ENCODE results near the gene PDE1A.

PDE1A gene

GRCh38 chr2:182128821-182129707 lies 297.8 kb downstream of the PDE1A start:
- no peak for DNase-seq (ENCODE audit: low read depth)

DNA sequence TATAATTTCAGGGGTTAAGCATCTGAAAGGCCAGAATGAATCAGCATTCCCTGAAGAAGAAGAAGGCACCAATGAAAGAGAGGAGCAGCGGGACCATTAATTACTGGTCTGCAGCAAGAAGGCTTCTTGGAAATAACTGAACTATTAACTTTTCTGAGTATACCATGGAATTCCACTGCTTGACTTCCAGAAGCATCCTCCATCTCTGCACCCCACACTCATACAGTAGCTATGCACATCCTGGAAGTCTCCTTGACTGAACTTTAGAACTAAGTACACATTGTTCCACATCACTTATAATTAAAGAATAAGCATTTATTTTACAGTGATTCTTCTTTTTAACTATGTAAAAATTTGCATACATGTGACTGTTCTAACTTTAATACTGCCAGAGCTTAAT lies 309.6 kb downstream of the PDE1A start:
- DNase-seq (ENCODE audit: low read depth) = no peak

DNA sequence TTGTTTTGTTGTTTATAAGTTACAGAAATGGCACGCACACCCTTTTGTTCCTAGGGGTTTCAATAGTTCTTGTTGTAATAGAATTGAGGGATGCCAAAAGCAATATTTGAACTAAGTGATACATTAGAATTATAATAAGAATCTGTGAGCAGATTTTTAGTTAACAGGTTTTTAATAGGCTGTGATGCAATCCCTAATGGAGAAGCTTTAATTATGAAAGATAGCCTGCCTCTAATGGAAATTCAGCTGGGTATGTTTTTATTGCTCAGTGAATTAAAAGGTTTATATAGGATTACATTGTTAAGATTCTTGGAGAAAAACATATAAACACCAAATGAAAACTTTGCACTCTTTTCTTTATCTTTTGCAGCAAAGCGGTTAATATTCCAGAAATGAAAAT lies 310.1 kb downstream of the PDE1A start:
- no peak for DNase-seq (ENCODE audit: low read depth)

GRCh38 chr2:182115258-182115657 lies 311.6 kb downstream of the PDE1A start:
- no peak for DNase-seq (ENCODE audit: low read depth)

DNA sequence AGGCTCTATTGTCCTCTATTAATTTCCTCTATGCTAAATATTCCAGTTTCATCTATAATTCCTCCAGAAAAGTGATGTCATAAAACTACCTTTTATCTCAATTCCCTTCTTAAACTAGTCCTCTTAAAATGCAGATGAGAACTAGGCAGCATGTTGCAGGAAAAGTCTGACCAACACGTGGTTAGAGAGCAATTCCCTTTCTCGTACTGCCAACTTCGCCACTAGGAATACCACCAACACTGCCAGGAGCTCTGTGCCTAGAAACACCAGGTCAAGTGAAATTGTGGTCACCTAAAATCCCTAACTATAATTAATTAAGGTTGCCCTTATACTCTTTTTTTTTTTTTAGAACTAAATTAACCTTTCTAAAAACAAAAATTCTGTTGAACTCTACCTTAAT lies 313.5 kb downstream of the PDE1A start:
- no peak for DNase-seq (ENCODE audit: low read depth)

- no peak for DNase-seq (ENCODE audit: low read depth)
Measured at GRCh38 chr2:182110347-182110746, 316.5 kb downstream of the PDE1A start.

GRCh38 chr2:182103526-182103925 lies 323.3 kb downstream of the PDE1A start:
- no peak for DNase-seq (ENCODE audit: low read depth)

DNA sequence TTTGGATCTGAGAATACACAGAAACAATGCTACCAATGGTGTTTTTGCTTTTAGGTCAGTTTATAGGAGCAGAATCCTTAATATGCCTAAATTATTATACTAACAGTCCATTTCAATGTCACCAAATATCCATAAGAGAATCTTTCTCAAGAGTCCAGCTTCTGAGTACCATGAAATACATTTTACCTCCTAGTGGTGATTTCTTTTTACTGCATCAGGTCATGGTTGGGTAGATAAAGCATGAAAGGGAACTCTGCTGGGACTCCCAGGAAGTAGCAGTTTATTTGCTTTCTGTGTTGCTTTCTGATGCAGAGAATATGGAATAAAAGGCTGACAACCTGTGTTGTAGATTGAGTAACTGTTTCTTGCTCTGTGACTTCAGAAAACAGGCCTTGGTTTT lies 325.6 kb downstream of the PDE1A start:
- DNase-seq (ENCODE audit: low read depth) = no peak

DNA sequence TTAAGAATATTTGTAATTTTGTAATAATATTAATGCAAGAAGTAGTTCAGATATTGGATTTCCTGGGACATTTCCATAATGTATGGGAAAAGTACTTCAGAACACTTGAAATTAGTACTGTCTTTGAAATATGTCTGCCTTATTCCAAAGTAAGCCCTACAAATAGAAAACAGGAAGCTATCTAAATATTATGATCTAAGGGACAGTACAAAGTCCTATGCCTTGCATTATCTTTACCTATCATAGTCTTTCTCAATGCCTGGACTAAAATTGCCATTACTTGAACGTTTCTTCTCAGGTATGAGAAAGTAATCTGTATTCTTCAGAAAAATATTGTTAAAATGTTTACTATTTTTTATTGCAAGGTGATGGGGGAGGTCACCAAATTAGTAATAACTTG lies 328.2 kb downstream of the PDE1A start:
- no peak for DNase-seq (ENCODE audit: low read depth)

- DNase-seq (ENCODE audit: low read depth) = no peak
Measured at GRCh38 chr2:182097571-182098164, 329.2 kb downstream of the PDE1A start.

- DNase-seq (ENCODE audit: low read depth) = no peak
Measured at GRCh38 chr2:182090486-182090885, 336.4 kb downstream of the PDE1A start.

Measured in stimulated activated CD8-positive, alpha-beta memory T cell treated with anti-CD3 and anti-CD28 coated beads, Interleukin-15, amount 100 ng/mL, for 1 hour (primary cell).